Thyroid gland (tissue), 4 donors: ENCODE measurements around the gene NALCN.

Experiments used
- POLR2A ChIP-seq, 2 donors: fragments of 450-650 bp; IDR thresholded peaks; one replicate each; pipeline ENCODE4 v1.6.1; 2017; ENCODE audit warnings: antibody characterized with exemption in 2 of 2, mild to moderate bottlenecking in 2 of 2, moderate library complexity in 1 of 2
- TF ChIP-seq, protein P1 (sequence below), 6 experiments: fragments of 200-600 bp in 3 of 6; fragments of 450-650 bp in 3 of 6; sonication (generic) in 3 of 6; IDR thresholded peaks; one replicate each; pipeline ENCODE4 v1.5.1; 2016 to 2019; ENCODE audit warnings: antibody characterized with exemption in 6 of 6, mild to moderate bottlenecking in 2 of 6, inconsistent platforms in 1 of 6, moderate library complexity in 1 of 6

DNA sequence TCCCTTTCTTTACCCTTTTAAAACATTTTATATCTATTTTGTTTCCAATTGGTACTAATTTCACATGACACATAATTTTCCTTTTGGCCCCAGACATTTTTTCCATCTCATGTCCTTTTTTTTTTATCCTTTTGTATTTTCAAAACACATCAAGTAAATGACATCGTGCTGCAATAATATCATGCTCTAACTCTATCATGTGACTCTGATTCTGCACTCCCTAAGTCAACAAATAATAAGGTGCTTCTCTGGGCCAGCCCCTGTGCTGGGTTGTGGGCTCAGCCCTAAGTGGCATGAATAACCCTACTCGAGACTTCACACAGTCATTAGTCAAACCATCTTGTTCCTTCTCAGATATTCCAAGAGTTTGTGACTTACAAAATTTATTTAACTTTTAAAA lies 21.7 kb downstream of the NALCN start:
- no peak for TF ChIP-seq POLR2A (IDR thresholded peaks at IDR 0.05)
- TF ChIP-seq, protein P1, sequence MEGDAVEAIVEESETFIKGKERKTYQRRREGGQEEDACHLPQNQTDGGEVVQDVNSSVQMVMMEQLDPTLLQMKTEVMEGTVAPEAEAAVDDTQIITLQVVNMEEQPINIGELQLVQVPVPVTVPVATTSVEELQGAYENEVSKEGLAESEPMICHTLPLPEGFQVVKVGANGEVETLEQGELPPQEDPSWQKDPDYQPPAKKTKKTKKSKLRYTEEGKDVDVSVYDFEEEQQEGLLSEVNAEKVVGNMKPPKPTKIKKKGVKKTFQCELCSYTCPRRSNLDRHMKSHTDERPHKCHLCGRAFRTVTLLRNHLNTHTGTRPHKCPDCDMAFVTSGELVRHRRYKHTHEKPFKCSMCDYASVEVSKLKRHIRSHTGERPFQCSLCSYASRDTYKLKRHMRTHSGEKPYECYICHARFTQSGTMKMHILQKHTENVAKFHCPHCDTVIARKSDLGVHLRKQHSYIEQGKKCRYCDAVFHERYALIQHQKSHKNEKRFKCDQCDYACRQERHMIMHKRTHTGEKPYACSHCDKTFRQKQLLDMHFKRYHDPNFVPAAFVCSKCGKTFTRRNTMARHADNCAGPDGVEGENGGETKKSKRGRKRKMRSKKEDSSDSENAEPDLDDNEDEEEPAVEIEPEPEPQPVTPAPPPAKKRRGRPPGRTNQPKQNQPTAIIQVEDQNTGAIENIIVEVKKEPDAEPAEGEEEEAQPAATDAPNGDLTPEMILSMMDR (IDR thresholded peaks at IDR 0.05), result no peak
